ENCODE data around the gene TDO2.

- TF ChIP-seq CTCF (IDR thresholded peaks at IDR 0.05; ENCODE audit: borderline replicate concordance, extremely low read depth, low read length, poor library complexity, severe bottlenecking) (no peak), EZH2 (IDR thresholded peaks at IDR 0.05; ENCODE audit: borderline replicate concordance, low read depth, low read length, severe bottlenecking) (no peak)
These were observed 32.0 kb downstream of the TDO2 start for GRCh38 chr4:155935389-155935986.
